HEK293 (cell line): Measurements from ENCODE around the gene FAM133A.

Experiments
- CTCF ChIA-PET: fragments of 350-600 bp; formaldehyde crosslinking; extraction: SDS; loops from one replicate; lab custom pipeline; 2021; ENCODE audit warnings: antibody characterized with exemption; lab: Yijun Ruan, JAX
- POLR2A ChIA-PET: fragments of 300-600 bp; formaldehyde crosslinking; extraction: SDS; loops from one replicate; lab custom pipeline; 2020; ENCODE audit warnings: antibody characterized with exemption, inconsistent platforms; lab: Yijun Ruan, JAX
- H3K27ac ChIP-seq: fragments of 200-500 bp; sonication (Bioruptor generic); 2 replicates; pipeline ENCODE4 v1.5.1; 2014; ENCODE audit warnings: low read depth, low read length, control low read depth, inconsistent platforms; ENCODE audit errors: extremely low read depth
- H3K36me3 ChIP-seq, 2 experiments: fragments of 200-500 bp in 1 of 2; sonication (Bioruptor generic) in 1 of 2; 1 replicate in 1 of 2; 2 replicates in 1 of 2; pipeline ENCODE4 v1.5.1; 2014 to 2017; ENCODE audit warnings: inconsistent platforms in 2 of 2, low read length in 2 of 2; ENCODE audit not compliant: control insufficient read depth in 2 of 2, insufficient read depth in 1 of 2
- H3K4me1 ChIP-seq: fragments of 200-500 bp; sonication (Bioruptor generic); 2 replicates; pipeline ENCODE4 v1.5.1; 2014; ENCODE audit warnings: mild to moderate bottlenecking, low read length, inconsistent platforms; ENCODE audit not compliant: control insufficient read depth, insufficient read depth
- H3K4me3 ChIP-seq: 2 replicates; pipeline ENCODE4 v1.5.1; 2011; ENCODE audit warnings: low read depth, mild to moderate bottlenecking, control low read depth, low read length, moderate library complexity
- H3K9me3 ChIP-seq: fragments of 200-500 bp; sonication (Bioruptor generic); 2 replicates; pipeline ENCODE4 v1.5.1; 2014; ENCODE audit warnings: low read depth, low read length, inconsistent platforms; ENCODE audit not compliant: control insufficient read depth, insufficient read depth
- PRDM1 ChIP-seq: fragments of 450-650 bp; formaldehyde crosslinking; IDR thresholded peaks from 2 replicates; pipeline ENCODE4; 2016; ENCODE audit warnings: missing biosample characterization, missing genetic modification characterization
- ZBTB1 ChIP-seq: fragments of 450-650 bp; formaldehyde crosslinking; IDR thresholded peaks from 2 replicates; pipeline ENCODE4 v1.5.1; 2016; ENCODE audit warnings: missing biosample characterization, missing genetic modification characterization
- ZIC2 ChIP-seq: fragments of 450-650 bp; formaldehyde crosslinking; IDR thresholded peaks from 2 replicates; pipeline ENCODE4 v1.5.1; 2016; ENCODE audit warnings: missing biosample characterization, missing genetic modification characterization
- ZNF16 ChIP-seq: fragments of 450-650 bp; formaldehyde crosslinking; IDR thresholded peaks from 2 replicates; pipeline ENCODE4 v1.5.1; 2016; ENCODE audit warnings: low read depth, missing biosample characterization, missing genetic modification characterization
- ZNF18 ChIP-seq: fragments of 450-650 bp; formaldehyde crosslinking; IDR thresholded peaks from 2 replicates; pipeline ENCODE4 v1.5.1; 2016; ENCODE audit warnings: missing biosample characterization, missing genetic modification characterization
- ZNF2 ChIP-seq: fragments of 450-650 bp; formaldehyde crosslinking; IDR thresholded peaks from 2 replicates; pipeline ENCODE4 v1.5.1; 2016; ENCODE audit warnings: missing biosample characterization, missing genetic modification characterization
- ZNF221 ChIP-seq: fragments of 450-650 bp; formaldehyde crosslinking; IDR thresholded peaks from 2 replicates; pipeline ENCODE4 v1.5.1; 2017; ENCODE audit warnings: missing biosample characterization, missing genetic modification characterization, borderline replicate concordance
- ZNF23 ChIP-seq: fragments of 450-650 bp; formaldehyde crosslinking; IDR thresholded peaks from 2 replicates; pipeline ENCODE4 v1.5.1; 2016; ENCODE audit warnings: missing biosample characterization, missing genetic modification characterization, borderline replicate concordance
- ZNF239 ChIP-seq: fragments of 450-650 bp; formaldehyde crosslinking; IDR thresholded peaks from 2 replicates; pipeline ENCODE4 v1.5.1; 2016; ENCODE audit warnings: missing biosample characterization, missing genetic modification characterization
- ZNF324 ChIP-seq: fragments of 450-650 bp; formaldehyde crosslinking; IDR thresholded peaks from 2 replicates; pipeline ENCODE4 v1.5.1; 2016; ENCODE audit warnings: missing biosample characterization, missing genetic modification characterization
- ZNF335 ChIP-seq: fragments of 450-650 bp; formaldehyde crosslinking; conservative IDR thresholded peaks from 2 replicates; pipeline ENCODE4 v1.5.1; 2016; ENCODE audit warnings: missing biosample characterization, missing genetic modification characterization
- ZNF510 ChIP-seq: fragments of 450-650 bp; formaldehyde crosslinking; IDR thresholded peaks from 2 replicates; pipeline ENCODE4 v1.5.1; 2018; ENCODE audit warnings: mild to moderate bottlenecking, missing genetic modification characterization, missing biosample characterization; ENCODE audit not compliant: insufficient replicate concordance
- ZNF529 ChIP-seq: fragments of 450-650 bp; formaldehyde crosslinking; IDR thresholded peaks from 2 replicates; pipeline ENCODE4 v1.5.1; 2017; ENCODE audit warnings: missing genetic modification characterization, missing biosample characterization; ENCODE audit not compliant: insufficient replicate concordance
- ZNF558 ChIP-seq: fragments of 450-650 bp; formaldehyde crosslinking; IDR thresholded peaks from 2 replicates; pipeline ENCODE4 v1.5.1; 2016; ENCODE audit warnings: missing biosample characterization, missing genetic modification characterization
- ZNF600 ChIP-seq: fragments of 450-650 bp; formaldehyde crosslinking; IDR thresholded peaks from 2 replicates; pipeline ENCODE4 v1.5.1; 2016; ENCODE audit warnings: missing biosample characterization, missing genetic modification characterization
- ZNF670 ChIP-seq: fragments of 450-650 bp; formaldehyde crosslinking; IDR thresholded peaks from 2 replicates; pipeline ENCODE4 v1.5.1; 2016; ENCODE audit warnings: missing biosample characterization, missing genetic modification characterization, low read depth
- ZNF704 ChIP-seq: fragments of 450-650 bp; formaldehyde crosslinking; IDR thresholded peaks from 2 replicates; pipeline ENCODE4 v1.5.1; 2016; ENCODE audit warnings: missing biosample characterization, missing genetic modification characterization
- ZNF785 ChIP-seq: fragments of 450-650 bp; formaldehyde crosslinking; IDR thresholded peaks from 2 replicates; pipeline ENCODE4 v1.5.1; 2016; ENCODE audit warnings: missing biosample characterization, missing genetic modification characterization
- ZNF791 ChIP-seq: fragments of 450-650 bp; formaldehyde crosslinking; IDR thresholded peaks from 2 replicates; pipeline ENCODE4 v1.5.1; 2016; ENCODE audit warnings: missing biosample characterization, missing genetic modification characterization
- ZNF792 ChIP-seq: fragments of 450-650 bp; formaldehyde crosslinking; IDR thresholded peaks from 2 replicates; pipeline ENCODE4 v1.5.1; 2016; ENCODE audit warnings: missing biosample characterization, missing genetic modification characterization
- TF ChIP-seq, protein P1 (sequence below): fragments of 450-650 bp; formaldehyde crosslinking; IDR thresholded peaks from 2 replicates; pipeline ENCODE4 v1.5.1; 2016; ENCODE audit warnings: missing biosample characterization, missing genetic modification characterization
- TF ChIP-seq, protein P2 (sequence below): fragments of 450-650 bp; formaldehyde crosslinking; conservative IDR thresholded peaks from 2 replicates; pipeline ENCODE4 v1.5.1; 2016; ENCODE audit warnings: low read depth, missing biosample characterization, missing genetic modification characterization

The FAM133A gene

DNA sequence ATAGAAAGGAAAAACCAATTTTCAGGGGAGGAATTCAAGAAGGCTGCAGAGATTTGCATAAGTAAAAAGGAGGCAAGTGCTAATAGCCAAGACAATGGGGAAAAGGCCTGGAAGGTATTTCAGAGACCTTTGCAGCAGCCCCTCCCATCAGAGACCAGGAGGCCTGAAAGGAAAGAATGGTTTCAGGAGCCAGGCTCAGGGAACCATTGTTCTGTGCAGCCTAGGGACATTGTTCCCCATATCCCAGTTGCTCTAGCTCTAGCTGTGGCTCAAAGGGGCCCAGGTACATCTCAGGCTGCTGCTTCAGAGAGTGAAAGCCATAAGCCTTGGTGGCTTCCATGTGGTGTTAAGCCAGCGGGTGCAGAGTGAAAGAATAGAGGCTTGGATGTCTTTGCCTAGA is 24.6 kb upstream of the FAM133A start:
- no peaks in the 10 kb centered on the region for H3K4me1 ChIP-seq
- no peak overlapping the region for H3K27ac ChIP-seq
- no peak overlapping the region for H3K4me3 ChIP-seq
- no peaks in the 10 kb centered on the region for H3K9me3 ChIP-seq
- ChIA-PET POLR2A (no interaction called here), CTCF (no interaction called here)
- no peak for TF ChIP-seq ZNF600 (tag by site-specific recombination)
- TF ChIP-seq PRDM1 (tag by site-specific recombination) = no peak
- no peak for TF ChIP-seq ZNF510
- TF ChIP-seq ZIC2 (tag by site-specific recombination) = no peak
- no peak for TF ChIP-seq ZNF23
- no peak for TF ChIP-seq ZNF704 (tag by site-specific recombination)
- no peak for TF ChIP-seq ZNF791 (tag by site-specific recombination)
- TF ChIP-seq ZNF221 (tag by site-specific recombination) = no peak
- TF ChIP-seq ZNF324 (tag by site-specific recombination) = no peak
- TF ChIP-seq, protein P1, sequence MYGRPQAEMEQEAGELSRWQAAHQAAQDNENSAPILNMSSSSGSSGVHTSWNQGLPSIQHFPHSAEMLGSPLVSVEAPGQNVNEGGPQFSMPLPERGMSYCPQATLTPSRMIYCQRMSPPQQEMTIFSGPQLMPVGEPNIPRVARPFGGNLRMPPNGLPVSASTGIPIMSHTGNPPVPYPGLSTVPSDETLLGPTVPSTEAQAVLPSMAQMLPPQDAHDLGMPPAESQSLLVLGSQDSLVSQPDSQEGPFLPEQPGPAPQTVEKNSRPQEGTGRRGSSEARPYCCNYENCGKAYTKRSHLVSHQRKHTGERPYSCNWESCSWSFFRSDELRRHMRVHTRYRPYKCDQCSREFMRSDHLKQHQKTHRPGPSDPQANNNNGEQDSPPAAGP = no peak
- TF ChIP-seq ZNF2 (tag by site-specific recombination) = no peak
- TF ChIP-seq ZNF239 = no peak
- TF ChIP-seq ZNF16 (tag by site-specific recombination) = no peak
- no peaks in the 10 kb centered on the region for H3K36me3 ChIP-seq

DNA sequence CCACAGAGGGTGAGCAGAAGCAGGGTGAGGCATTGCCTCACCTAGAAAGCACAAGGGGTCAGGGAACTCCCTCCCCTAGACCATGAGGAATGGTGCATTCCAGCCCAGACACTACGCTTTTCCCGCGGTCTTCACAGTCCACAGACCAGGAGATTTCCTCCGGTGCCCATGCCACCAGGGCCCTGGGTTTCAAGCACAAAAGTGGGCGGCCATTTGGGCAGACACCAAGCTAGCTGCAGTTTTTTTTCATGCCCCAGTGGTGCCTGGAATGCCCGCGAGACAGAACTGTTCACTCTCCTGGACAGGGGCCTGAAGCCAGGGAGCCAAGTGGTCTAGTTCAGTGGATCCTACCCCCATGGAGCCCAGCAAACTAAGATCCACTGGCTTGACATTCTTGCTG is 13.4 kb upstream of the FAM133A start:
- ChIA-PET CTCF (no interaction called here), POLR2A (no interaction called here)
- Histone ChIP-seq H3K9me3 (no peaks in the 10 kb centered on the region), H3K4me3 (no peak overlapping the region), H3K36me3 (no peaks in the 10 kb centered on the region), H3K27ac (no peak overlapping the region), H3K4me1 (no peaks in the 10 kb centered on the region)
- TF ChIP-seq ZNF335 = no peak
- no peak for TF ChIP-seq ZNF792
- TF ChIP-seq ZNF18 (tag by site-specific recombination) = no peak
- TF ChIP-seq ZNF670 (tag by site-specific recombination) = no peak
- no peak for TF ChIP-seq ZNF785 (tag by site-specific recombination)
- no peak for TF ChIP-seq ZNF529
- no peak for TF ChIP-seq ZNF558
- no peak for TF ChIP-seq ZBTB1 (tag by site-specific recombination)
- TF ChIP-seq ZNF23 = no peak
- TF ChIP-seq, protein P2, sequence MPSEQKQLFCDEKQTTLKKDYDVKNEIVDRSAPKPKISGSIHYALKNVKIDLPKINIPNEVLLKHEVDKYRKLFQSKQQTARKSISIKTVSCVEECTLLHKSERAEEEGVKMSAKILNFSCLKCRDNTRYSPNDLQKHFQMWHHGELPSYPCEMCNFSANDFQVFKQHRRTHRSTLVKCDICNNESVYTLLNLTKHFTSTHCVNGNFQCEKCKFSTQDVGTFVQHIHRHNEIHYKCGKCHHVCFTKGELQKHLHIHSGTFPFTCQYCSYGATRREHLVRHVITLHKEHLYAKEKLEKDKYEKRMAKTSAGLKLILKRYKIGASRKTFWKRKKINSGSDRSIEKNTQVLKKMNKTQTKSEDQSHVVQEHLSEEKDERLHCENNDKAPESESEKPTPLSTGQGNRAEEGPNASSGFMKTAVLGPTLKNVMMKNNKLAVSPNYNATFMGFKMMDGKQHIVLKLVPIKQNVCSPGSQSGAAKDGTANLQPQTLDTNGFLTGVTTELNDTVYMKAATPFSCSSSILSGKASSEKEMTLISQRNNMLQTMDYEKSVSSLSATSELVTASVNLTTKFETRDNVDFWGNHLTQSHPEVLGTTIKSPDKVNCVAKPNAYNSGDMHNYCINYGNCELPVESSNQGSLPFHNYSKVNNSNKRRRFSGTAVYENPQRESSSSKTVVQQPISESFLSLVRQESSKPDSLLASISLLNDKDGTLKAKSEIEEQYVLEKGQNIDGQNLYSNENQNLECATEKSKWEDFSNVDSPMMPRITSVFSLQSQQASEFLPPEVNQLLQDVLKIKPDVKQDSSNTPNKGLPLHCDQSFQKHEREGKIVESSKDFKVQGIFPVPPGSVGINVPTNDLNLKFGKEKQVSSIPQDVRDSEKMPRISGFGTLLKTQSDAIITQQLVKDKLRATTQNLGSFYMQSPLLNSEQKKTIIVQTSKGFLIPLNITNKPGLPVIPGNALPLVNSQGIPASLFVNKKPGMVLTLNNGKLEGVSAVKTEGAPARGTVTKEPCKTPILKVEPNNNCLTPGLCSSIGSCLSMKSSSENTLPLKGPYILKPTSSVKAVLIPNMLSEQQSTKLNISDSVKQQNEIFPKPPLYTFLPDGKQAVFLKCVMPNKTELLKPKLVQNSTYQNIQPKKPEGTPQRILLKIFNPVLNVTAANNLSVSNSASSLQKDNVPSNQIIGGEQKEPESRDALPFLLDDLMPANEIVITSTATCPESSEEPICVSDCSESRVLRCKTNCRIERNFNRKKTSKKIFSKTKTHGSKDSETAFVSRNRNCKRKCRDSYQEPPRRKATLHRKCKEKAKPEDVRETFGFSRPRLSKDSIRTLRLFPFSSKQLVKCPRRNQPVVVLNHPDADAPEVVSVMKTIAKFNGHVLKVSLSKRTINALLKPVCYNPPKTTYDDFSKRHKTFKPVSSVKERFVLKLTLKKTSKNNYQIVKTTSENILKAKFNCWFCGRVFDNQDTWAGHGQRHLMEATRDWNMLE (tag by site-specific recombination) = no peak
